GM19467 (cell line): ENCODE measurements around the gene LCP2.

Experiments
- ATAC-seq: cut with Tn5 transposase; IDR thresholded peaks from one replicate; pipeline ENCODE4 v1.9.1; 2021; ENCODE audit warnings: mild to moderate bottlenecking, moderate library complexity; ENCODE audit not compliant: unreplicated experiment

The LCP2 gene

GRCh38 chr5:170296935-170297588 is 515 bp downstream of the LCP2 start:
- ATAC-seq = peak; percentile 57

- no peak for ATAC-seq
Measured at GRCh38 chr5:170296036-170296934, 1.3 kb downstream of the LCP2 start.

GRCh38 chr5:170294556-170294955 is 3.0 kb downstream of the LCP2 start:
- no peak for ATAC-seq

GRCh38 chr5:170294057-170294456 is 3.5 kb downstream of the LCP2 start:
- no peak for ATAC-seq

- ATAC-seq = peak; percentile 79
Measured at GRCh38 chr5:170293273-170293672, 4.3 kb downstream of the LCP2 start.

- ATAC-seq = no peak
Measured at GRCh38 chr5:170292179-170293104, 5.1 kb downstream of the LCP2 start.

GRCh38 chr5:170290498-170290897 is 7.1 kb downstream of the LCP2 start:
- no peak for ATAC-seq

GRCh38 chr5:170289764-170290163 is 7.8 kb downstream of the LCP2 start:
- ATAC-seq = no peak

- no peak for ATAC-seq
Measured at GRCh38 chr5:170289121-170289520, 8.5 kb downstream of the LCP2 start.

- no peak for ATAC-seq
Measured at GRCh38 chr5:170288551-170288950, 9.0 kb downstream of the LCP2 start.

GRCh38 chr5:170288151-170288550 is 9.4 kb downstream of the LCP2 start:
- ATAC-seq = no peak

- ATAC-seq = no peak
Measured at GRCh38 chr5:170287532-170287931, 10.0 kb downstream of the LCP2 start.

GRCh38 chr5:170286386-170286925 is 11.1 kb downstream of the LCP2 start:
- no peak for ATAC-seq

GRCh38 chr5:170285181-170285580 is 12.4 kb downstream of the LCP2 start:
- no peak for ATAC-seq

GRCh38 chr5:170284231-170284630 is 13.3 kb downstream of the LCP2 start:
- ATAC-seq = no peak

GRCh38 chr5:170283296-170283695 is 14.3 kb downstream of the LCP2 start:
- no peak for ATAC-seq

GRCh38 chr5:170280011-170280493 is 17.5 kb downstream of the LCP2 start:
- no peak for ATAC-seq

- ATAC-seq = no peak
Measured at GRCh38 chr5:170279459-170279817, 18.1 kb downstream of the LCP2 start.

GRCh38 chr5:170278611-170279458 is 18.7 kb downstream of the LCP2 start:
- ATAC-seq = peak; percentile 89

- no peak for ATAC-seq
Measured at GRCh38 chr5:170277867-170278281, 19.7 kb downstream of the LCP2 start.
